MM.1S (cell line): ENCODE results near the gene FAM181A.

Experiments
- CTCF ChIP-seq: fragments of 300-600 bp; sonication (generic); IDR thresholded peaks from 2 replicates; pipeline ENCODE4 v1.5.1; 2016; ENCODE audit warnings: antibody characterized with exemption, low read length, mixed read lengths
- EZH2 ChIP-seq: fragments of 300-600 bp; sonication (generic); optimal IDR thresholded peaks from 2 replicates; pipeline ENCODE3; 2017; ENCODE audit warnings: low read depth, mild to moderate bottlenecking, antibody characterized with exemption, low read length, mixed read lengths

GRCh38 chr14:93895023-93895604 is 32.0 kb upstream of the FAM181A start:
- no peak for TF ChIP-seq CTCF
- no peak for TF ChIP-seq EZH2
